PFSK-1 (cell line): Measurements from ENCODE around the gene COL12A1.

Experiments
- REST ChIP-seq, 2 experiments: IDR thresholded peaks; 2 replicates each; pipeline versions ENCODE4 v1.6.1 to v1.8.0; 2011 to 2012; ENCODE audit warnings: low read depth in 2 of 2, low read length in 2 of 2, control low read depth in 1 of 2, inconsistent platforms in 1 of 2, mild to moderate bottlenecking in 1 of 2, moderate library complexity in 1 of 2; ENCODE audit not compliant: insufficient read depth in 1 of 2
- TAF1 ChIP-seq: IDR thresholded peaks from 2 replicates; pipeline ENCODE4 v1.6.1; 2012; ENCODE audit warnings: low read length, control low read depth, borderline replicate concordance; ENCODE audit not compliant: insufficient read depth

DNA sequence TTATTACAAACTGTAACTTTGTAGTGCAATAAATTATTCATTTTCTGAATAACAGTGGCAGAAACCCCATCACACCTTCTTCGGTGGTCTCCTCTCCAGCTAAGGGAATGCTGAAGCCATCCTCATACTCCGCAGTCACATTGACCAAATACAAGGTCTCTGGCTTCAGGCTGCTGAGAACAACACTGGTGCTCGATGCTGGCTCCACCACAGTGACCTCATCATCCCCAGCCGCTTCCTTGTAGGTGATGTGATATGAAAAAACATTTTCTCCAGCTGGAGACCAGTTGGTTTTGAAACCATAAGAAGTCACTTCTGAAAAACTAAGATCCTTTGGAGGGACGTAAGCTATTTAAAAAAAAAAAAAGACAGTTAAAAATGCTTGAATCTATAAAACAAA lies 25.0 kb downstream of the COL12A1 start:
- TF ChIP-seq REST (IDR thresholded peaks at IDR 0.05; ENCODE audit: insufficient read depth in 1 of 2, low read depth in 2 of 2, low read length in 2 of 2) (no peak), TAF1 (no peak)
